Calu3 (cell line): Measurements from ENCODE around the gene BIRC6. TPM values are rescaled to one million over a fixed set of nuclear protein-coding genes. Genes with fewer than 3 reads are reported as not detected.
"Not testable (repeated sequence)": the region's sequence is repeated elsewhere in the genome, so short reads cannot be mapped to it uniquely, and the experiment has no call there.

Source experiments
- BruUV-seq: library from RNA; stranded (reverse); fragments of 400-500 nt; replicated peaks from 2 replicates; lab custom pipeline; 2021; lab: Mats Ljungman, UMichigan
- CTCF ChIA-PET: fragments of 300-600 bp; sonication (Branson Sonifier 250); formaldehyde crosslinking; loops from one replicate; lab custom pipeline; 2022; ENCODE audit warnings: antibody characterized with exemption; lab: Charles Lee
- DNase-seq: peaks from one replicate; pipeline ENCODE4 v3.0.0; 2022
- H3K27ac Mint-ChIP-seq: one replicate; pipeline ENCODE4 v1.8.0; 2022; ENCODE audit warnings: mixed read lengths; ENCODE audit not compliant: unreplicated experiment
- H3K27me3 Mint-ChIP-seq: one replicate; pipeline ENCODE4 v1.8.0; 2022; ENCODE audit warnings: mixed read lengths; ENCODE audit not compliant: unreplicated experiment
- H3K36me3 Mint-ChIP-seq: one replicate; pipeline ENCODE4 v1.8.0; 2022; ENCODE audit warnings: mild to moderate bottlenecking, moderate library complexity, mixed read lengths; ENCODE audit not compliant: insufficient read depth, unreplicated experiment
- H3K4me1 Mint-ChIP-seq: one replicate; pipeline ENCODE4 v1.8.0; 2022; ENCODE audit warnings: mild to moderate bottlenecking, low read depth, mixed read lengths; ENCODE audit not compliant: unreplicated experiment
- H3K4me3 Mint-ChIP-seq: one replicate; pipeline ENCODE4 v1.8.0; 2022; ENCODE audit warnings: mild to moderate bottlenecking, low read depth, moderate library complexity, mixed read lengths; ENCODE audit not compliant: unreplicated experiment
- H3K9me3 Mint-ChIP-seq: one replicate; pipeline ENCODE4 v1.8.0; 2022; ENCODE audit warnings: low read depth, mixed read lengths; ENCODE audit not compliant: unreplicated experiment
- intact Hi-C: fragments of 100-400 bp; cut with micrococcal nuclease; formaldehyde crosslinking; loops from one replicate; pipeline ENCODE4 v1.10.0; 2022; ENCODE audit not compliant: unreplicated experiment
- total RNA-seq: library from RNA; stranded (reverse); gene quantifications from 2 replicates; pipeline ENCODE4 v1.2.3, GENCODE V29; 2022
- TF ChIP-seq, protein P1 (sequence below): fragments of 200-600 bp; IDR thresholded peaks from one replicate; pipeline ENCODE4 v1.8.0; 2022; ENCODE audit warnings: antibody characterized with exemption; ENCODE audit not compliant: unreplicated experiment

Gene BIRC6
- total RNA-seq, 1 experiment from 2014 or later, result 91.0 TPM

GRCh38 chr2:32330136-32330535 is 26.7 kb upstream of the BIRC6 start:
- Mint-ChIP-seq H3K9me3 (no peaks in the 10 kb centered on the region), H3K36me3 (peaks cover under 1% of the 10 kb centered on the region), H3K27me3 (no peaks in the 10 kb centered on the region), H3K27ac (no peak overlapping the region), H3K4me1 (peaks cover 8% of the 10 kb centered on the region), H3K4me3 (no peak overlapping the region)
- no peak for DNase-seq
- TF ChIP-seq, protein P1, sequence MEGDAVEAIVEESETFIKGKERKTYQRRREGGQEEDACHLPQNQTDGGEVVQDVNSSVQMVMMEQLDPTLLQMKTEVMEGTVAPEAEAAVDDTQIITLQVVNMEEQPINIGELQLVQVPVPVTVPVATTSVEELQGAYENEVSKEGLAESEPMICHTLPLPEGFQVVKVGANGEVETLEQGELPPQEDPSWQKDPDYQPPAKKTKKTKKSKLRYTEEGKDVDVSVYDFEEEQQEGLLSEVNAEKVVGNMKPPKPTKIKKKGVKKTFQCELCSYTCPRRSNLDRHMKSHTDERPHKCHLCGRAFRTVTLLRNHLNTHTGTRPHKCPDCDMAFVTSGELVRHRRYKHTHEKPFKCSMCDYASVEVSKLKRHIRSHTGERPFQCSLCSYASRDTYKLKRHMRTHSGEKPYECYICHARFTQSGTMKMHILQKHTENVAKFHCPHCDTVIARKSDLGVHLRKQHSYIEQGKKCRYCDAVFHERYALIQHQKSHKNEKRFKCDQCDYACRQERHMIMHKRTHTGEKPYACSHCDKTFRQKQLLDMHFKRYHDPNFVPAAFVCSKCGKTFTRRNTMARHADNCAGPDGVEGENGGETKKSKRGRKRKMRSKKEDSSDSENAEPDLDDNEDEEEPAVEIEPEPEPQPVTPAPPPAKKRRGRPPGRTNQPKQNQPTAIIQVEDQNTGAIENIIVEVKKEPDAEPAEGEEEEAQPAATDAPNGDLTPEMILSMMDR, result no peak
- intact Hi-C loops, result no loop called here
- no TSS peak for BruUV-seq
- CTCF ChIA-PET, result no interaction called here

GRCh38 chr2:32342801-32343200 is 14.0 kb upstream of the BIRC6 start:
- no peak for DNase-seq
- no peak overlapping the region for H3K4me3 Mint-ChIP-seq
- H3K36me3 Mint-ChIP-seq, result no peaks in the 10 kb centered on the region
- H3K27me3 Mint-ChIP-seq, result no peaks in the 10 kb centered on the region
- CTCF ChIA-PET, result no interaction called here
- H3K27ac Mint-ChIP-seq, result no peak overlapping the region
- no peaks in the 10 kb centered on the region for H3K4me1 Mint-ChIP-seq
- intact Hi-C loops, result no loop called here
- H3K9me3 Mint-ChIP-seq, result no peaks in the 10 kb centered on the region
- BruUV-seq, result no TSS peak
- TF ChIP-seq, protein P1, result no peak

GRCh38 chr2:32350797-32351196 is 6.0 kb upstream of the BIRC6 start:
- H3K27ac Mint-ChIP-seq, H3K36me3 Mint-ChIP-seq, H3K27me3 Mint-ChIP-seq, BruUV-seq, intact Hi-C loops, H3K4me1 Mint-ChIP-seq, CTCF ChIA-PET, DNase-seq, H3K9me3 Mint-ChIP-seq, H3K4me3 Mint-ChIP-seq: not testable (repeated sequence)

- no peaks in the 10 kb centered on the region for H3K9me3 Mint-ChIP-seq
- peak overlapping the region; percentile 86 for H3K4me3 Mint-ChIP-seq
- CTCF ChIA-PET, result interaction anchor here (0.6 kb wide), 1 partner anchor 565 kb away, joined by 7 read pairs; no protein-coding TSS in a partner anchor
- peaks cover 26% of the 10 kb centered on the region for H3K4me1 Mint-ChIP-seq
- H3K36me3 Mint-ChIP-seq, result peaks cover 32% of the 10 kb centered on the region
- H3K27ac Mint-ChIP-seq, result peak overlapping the region; percentile 56
- H3K27me3 Mint-ChIP-seq, result no peaks in the 10 kb centered on the region
- DNase-seq, result no peak
- TF ChIP-seq, protein P1, result no peak
- BruUV-seq, result TSS peak; percentile 86
- intact Hi-C loops, result no loop called here
These were observed 695 bp upstream of the BIRC6 start for GRCh38 chr2:32355976-32356680.
